Heart right ventricle (tissue), 16 donors: Measurements from ENCODE around the gene PPP1R14C. TPM values are rescaled to one million over a fixed set of nuclear protein-coding genes. Genes with fewer than 3 reads are reported as not detected.

Experiments used
- ATAC-seq, 8 donors: fragments of 200-7000 bp; cut with Tn5 transposase; one replicate each; pipeline ENCODE4 v1.9.1; 2020; ENCODE audit warnings: mild to moderate bottlenecking in 8 of 8, moderate library complexity in 8 of 8, moderate number of reproducible peaks in 1 of 8
- DNase-seq, 2 donors: peaks; one replicate each; pipeline ENCODE4 v3.0.0-alpha.2; 2020
- H3K27ac ChIP-seq, 10 donors: fragments of 200-600 bp; sonication (generic) in 2 of 10; one replicate each; pipeline versions ENCODE4 v1.5.0 to v1.8.0; 2020 to 2022; ENCODE audit warnings: mild to moderate bottlenecking in 3 of 10
- H3K27me3 ChIP-seq, 7 donors: fragments of 200-600 bp; one replicate each; pipeline ENCODE4 v1.8.0; 2021 to 2022; ENCODE audit warnings: mild to moderate bottlenecking in 2 of 7
- H3K36me3 ChIP-seq, 9 donors: fragments of 200-600 bp; sonication (generic) in 1 of 9; one replicate each; pipeline versions ENCODE4 v1.5.0 to v1.8.0; 2020 to 2022; ENCODE audit warnings: mild to moderate bottlenecking in 2 of 9
- H3K4me1 ChIP-seq, 9 donors: fragments of 200-600 bp; sonication (generic) in 1 of 9; one replicate each; pipeline versions ENCODE4 v1.5.0 to v1.8.0; 2020 to 2022; ENCODE audit warnings: mild to moderate bottlenecking in 4 of 9
- H3K4me3 ChIP-seq, 10 donors: fragments of 200-600 bp; sonication (generic) in 2 of 10; one replicate each; pipeline versions ENCODE4 v1.5.0 to v1.8.0; 2020 to 2022; ENCODE audit warnings: mild to moderate bottlenecking in 7 of 10, moderate library complexity in 2 of 10
- H3K9me3 ChIP-seq, 11 donors: fragments of 200-600 bp in 10 of 11; sonication (generic) in 2 of 11; one replicate each; pipeline versions ENCODE4 v1.5.0 to v1.8.0; 2013 to 2022; ENCODE audit warnings: mild to moderate bottlenecking in 2 of 11, control low read depth in 1 of 11, moderate library complexity in 1 of 11
- CTCF ChIP-seq, 9 donors: fragments of 200-600 bp; sonication (generic) in 2 of 9; IDR thresholded peaks; one replicate each; pipeline versions ENCODE4 v1.5.0 to v1.8.0; 2021 to 2022; ENCODE audit warnings: antibody characterized with exemption in 9 of 9, mild to moderate bottlenecking in 5 of 9, moderate library complexity in 1 of 9
- WGBS, 2 donors: extraction: QIAGEN DNeasy Blood & Tissue Kit; methylation state at CpG; one replicate each; pipeline ENCODE4 v1.1.7; 2013; ENCODE audit warnings: inconsistent platforms in 1 of 2; 5-methylcytosine and 5-hydroxymethylcytosine counted together
- intact Hi-C, 10 donors: fragments of 100-400 bp; cut with DNase I; formaldehyde crosslinking; loops; one replicate each; pipeline versions ENCODE4 v1.11.1 to v1.14.2; 2022
- polyA plus RNA-seq, 2 donors: library from polyadenylated mRNA; stranded (reverse); fragments of 200-250 nt; gene quantifications; one replicate each; pipeline ENCODE4 v1.2.3, GENCODE V29; 2013
- total RNA-seq, 10 donors: library from RNA; stranded (reverse); fragmentation: NEBNext Ultra II Directional in 3 of 10; extraction: Animal tissue kit (Norgen Biotek cat#: 25700) in 3 of 10; gene quantifications; one replicate each; pipeline versions ENCODE4 v1.2.1 to v1.2.4, GENCODE V29; 2021 to 2023
- donor health status: Arrhythmogenic right ventricular cardiomyopathy.
- donor health status: ischemic (EF 13 %, LVEDD 7.1; RV severe dilation, severe dysfunction).
- donor health status: healthy with polysubstance abuse.
- donor health status: DM: no; HTN: yes; CAD: no.
- donor health status: DM: no; HTN: no; CAD: no.
- donor health status: ischemic (EF 25% LVEDD 6.9; RV normal size, moderate dysfunction).
- donor health status: ischemic (EF 25% LVEDD 5.7; RV mildly dilated, moderate dysfunction).
- donor health status: healthy.
- donor health status: DM: yes; HTN: yes; CAD: no.
- donor health status: Ischemic cardiomyopathy.
- donor health status: ischemic (EF 35%, LVEDD 5.7; RV mildly dilated, moderate dysfunction).
- donor health status: nonischemic (EF 11% LVEDD 7.7; RV severe dilation, severe dysfunction).
- donor health status: DM: yes; HTN: yes; CAD: no.
- donor health status: PGD.
- donor health status: ischemic (EF 29% LVEDD 5.4; RV normal size, mild dysfunction).
- donor health status: nonischemic (EF 23%, LVEDD 6.1; RV moderate dilation, normal function).

PPP1R14C gene
- total and polyA plus RNA-seq, 12 donors = 22.6 to 145 (median 92.1) TPM

- H3K27me3 ChIP-seq = no peaks in the 10 kb centered on the region
- peaks cover 9 to 53% (median 30%) of the 10 kb centered on the region in 9 donors for H3K4me1 ChIP-seq
- intact Hi-C loops = no loop called here
Measured at GRCh38 chr6:150199241-150199640, 56.4 kb downstream of the PPP1R14C start.

GRCh38 chr6:150200428-150201100, 57.7 kb downstream of the PPP1R14C start:
- intact Hi-C loops = no loop called here
- Histone ChIP-seq H3K4me1 (peaks cover 9 to 61% (median 35%) of the 10 kb centered on the region in 9 donors), H3K27ac (no peak overlapping the region), H3K27me3 (peaks cover 0 to 6% (median 0%) of the 10 kb centered on the region in 7 donors), H3K9me3 (no peaks in the 10 kb centered on the region), H3K36me3 (no peaks in the 10 kb centered on the region), H3K4me3 (no peak overlapping the region)
- WGBS, 2 donors = 59 to 63% methylated on average over 6 of the region's 6 CpGs
- no peak for TF ChIP-seq CTCF (IDR thresholded peaks at IDR 0.05)
- no peak for DNase-seq
- ATAC-seq = no peak

More at GRCh38 chr6:150199241-150199640, 56.4 kb downstream of the PPP1R14C start:
- peak in 1 of 8 donors; percentile 37 for ATAC-seq
- TF ChIP-seq CTCF (IDR thresholded peaks at IDR 0.05) = no peak
- Histone ChIP-seq H3K36me3 (no peaks in the 10 kb centered on the region), H3K4me3 (no peak overlapping the region), H3K9me3 (no peaks in the 10 kb centered on the region), H3K27ac (no peak overlapping the region)
- DNase-seq = no peak
- 56 to 64% methylated on average over 2 of the region's 2 CpGs for WGBS, 2 donors

GRCh38 chr6:150201285-150201684, 58.4 kb downstream of the PPP1R14C start:
- Histone ChIP-seq H3K9me3 (no peaks in the 10 kb centered on the region), H3K4me3 (no peak overlapping the region), H3K4me1 (peaks cover 6 to 56% (median 29%) of the 10 kb centered on the region in 9 donors), H3K27ac (no peak overlapping the region), H3K36me3 (no peaks in the 10 kb centered on the region), H3K27me3 (peaks cover 0 to 6% (median 0%) of the 10 kb centered on the region in 7 donors)
- DNase-seq = no peak
- 89 to 90% methylated on average over 8 of the region's 8 CpGs for WGBS, 2 donors
- no peak for TF ChIP-seq CTCF (IDR thresholded peaks at IDR 0.05)
- ATAC-seq = no peak
- intact Hi-C loops = no loop called here

- no peaks in the 10 kb centered on the region for H3K36me3 ChIP-seq
- intact Hi-C loops = no loop called here
- H3K4me3 ChIP-seq = no peak overlapping the region
- 84 to 85% methylated on average over 9 of the region's 9 CpGs for WGBS, 2 donors
- DNase-seq = no peak
- TF ChIP-seq CTCF (IDR thresholded peaks at IDR 0.05) = no peak
- H3K4me1 ChIP-seq = peaks cover 6 to 51% (median 23%) of the 10 kb centered on the region in 9 donors
- H3K27ac ChIP-seq = no peak overlapping the region
- H3K27me3 ChIP-seq = peaks cover 0 to 6% (median 0%) of the 10 kb centered on the region in 7 donors
- no peak for ATAC-seq
- H3K9me3 ChIP-seq = no peaks in the 10 kb centered on the region
Measured at GRCh38 chr6:150201772-150202329, 59.0 kb downstream of the PPP1R14C start.
